IMR-90 (cell line): ENCODE measurements around the gene PLA2G4E. TPM values are rescaled to one million over a fixed set of nuclear protein-coding genes. Genes with fewer than 3 reads are reported as not detected.

Source experiments
- ATAC-seq: fragments of 200-7000 bp; cut with Tn5 transposase; 2 replicates; pipeline ENCODE4 v1.9.1; 2020; ENCODE audit warnings: low read depth, mild to moderate bottlenecking, moderate library complexity
- BruUV-seq: library from RNA; stranded (reverse); fragments of 400-500 nt; replicated peaks from 2 replicates; lab custom pipeline; 2021; lab: Mats Ljungman, UMichigan
- CTCF ChIA-PET: fragments of 300-600 bp; formaldehyde crosslinking; extraction: SDS; loops from one replicate; lab custom pipeline; 2021; ENCODE audit warnings: antibody characterized with exemption; lab: Yijun Ruan, JAX
- POLR2A ChIA-PET: fragments of 300-600 bp; sonication (Branson Sonifier 250); formaldehyde crosslinking; loops from one replicate; lab custom pipeline; 2022; ENCODE audit warnings: antibody characterized with exemption; ENCODE audit not compliant: unreplicated experiment; lab: Charles Lee
- DNase-seq: peaks from one replicate; pipeline ENCODE4 v3.0.0; 2013
- H2AFZ ChIP-seq: replicated peaks from 2 replicates; pipeline ENCODE3; 2013; ENCODE audit warnings: low read length, mild to moderate bottlenecking; ENCODE audit not compliant: poor library complexity
- H2AK5ac ChIP-seq: 2 replicates; pipeline ENCODE4 v1.6.1; 2013; ENCODE audit warnings: low read depth, low read length, inconsistent platforms
- H2AK9ac ChIP-seq: replicated peaks from 2 replicates; pipeline ENCODE3; 2013; ENCODE audit warnings: mild to moderate bottlenecking, low read depth, low read length, moderate library complexity; ENCODE audit not compliant: poor library complexity
- H2BK120ac ChIP-seq: 2 replicates; pipeline ENCODE4 v1.6.1; 2013; ENCODE audit warnings: low read depth, low read length, inconsistent platforms
- H2BK15ac ChIP-seq: 3 replicates; pipeline ENCODE4 v1.6.1; 2013; ENCODE audit warnings: low read depth, low read length, inconsistent platforms
- H2BK20ac ChIP-seq: 2 replicates; pipeline ENCODE4 v1.6.1; 2013; ENCODE audit warnings: low read depth, mild to moderate bottlenecking, inconsistent platforms, low read length, moderate library complexity
- H2BK5ac ChIP-seq: 2 replicates; pipeline ENCODE4 v1.6.1; 2013; ENCODE audit warnings: mild to moderate bottlenecking, low read depth, low read length, inconsistent platforms; ENCODE audit not compliant: poor library complexity, severe bottlenecking
- H3K14ac ChIP-seq: replicated peaks from 2 replicates; pipeline ENCODE4 v1.6.1; 2013; ENCODE audit warnings: low read depth, low read length, inconsistent platforms
- H3K18ac ChIP-seq: 2 replicates; pipeline ENCODE4 v1.6.1; 2013; ENCODE audit warnings: low read depth, low read length, control low read depth
- H3K23ac ChIP-seq: 2 replicates; pipeline ENCODE4 v1.6.1; 2013; ENCODE audit warnings: low read depth, low read length, inconsistent platforms
- H3K27ac ChIP-seq: 2 replicates; pipeline ENCODE4 v1.5.1; 2013; ENCODE audit warnings: mild to moderate bottlenecking, control low read depth, low read length; ENCODE audit not compliant: insufficient read depth
- H3K27me3 ChIP-seq: 2 replicates; pipeline ENCODE4 v1.6.1; 2013; ENCODE audit warnings: low read length; ENCODE audit not compliant: control insufficient read depth, insufficient read depth
- H3K36me3 ChIP-seq: 2 replicates; pipeline ENCODE4 v1.6.1; 2013; ENCODE audit warnings: low read length, mixed read lengths; ENCODE audit not compliant: control insufficient read depth, insufficient read depth
- H3K4ac ChIP-seq: 2 replicates; pipeline ENCODE4 v1.6.1; 2013; ENCODE audit warnings: low read depth, low read length, inconsistent platforms
- H3K4me1 ChIP-seq: 2 replicates; pipeline ENCODE4 v1.6.1; 2013; ENCODE audit warnings: low read length, mixed read lengths; ENCODE audit not compliant: control insufficient read depth, insufficient read depth
- H3K4me2 ChIP-seq: 2 replicates; pipeline ENCODE4 v1.6.1; 2013; ENCODE audit warnings: low read depth, mild to moderate bottlenecking, control low read depth, low read length, moderate library complexity
- H3K4me3 ChIP-seq: 2 replicates; pipeline ENCODE4 v1.5.1; 2013; ENCODE audit warnings: low read depth, mild to moderate bottlenecking, control low read depth, low read length, moderate library complexity; ENCODE audit not compliant: insufficient read depth
- H3K56ac ChIP-seq: 2 replicates; pipeline ENCODE4 v1.6.1; 2013; ENCODE audit warnings: low read length, inconsistent platforms; ENCODE audit not compliant: insufficient read depth; ENCODE audit errors: extremely low read depth
- H3K79me1 ChIP-seq, 2 experiments: 2 replicates each; pipeline ENCODE4 v1.6.1; 2013; ENCODE audit warnings: low read length in 2 of 2, inconsistent platforms in 1 of 2, low read depth in 1 of 2
- H3K9ac ChIP-seq: 2 replicates; pipeline ENCODE4 v1.6.1; 2013; ENCODE audit warnings: low read depth, low read length, control low read depth
- H3K9me1 ChIP-seq: 2 replicates; pipeline ENCODE4 v1.6.1; 2013; ENCODE audit warnings: low read length, inconsistent platforms; ENCODE audit not compliant: insufficient read depth
- H3K9me3 ChIP-seq: 2 replicates; pipeline ENCODE4 v1.6.1; 2013; ENCODE audit warnings: low read length; ENCODE audit not compliant: control insufficient read depth, insufficient read depth
- H4K20me1 ChIP-seq: 2 replicates; pipeline ENCODE4 v1.6.1; 2013; ENCODE audit warnings: low read length, inconsistent platforms; ENCODE audit not compliant: insufficient read depth
- H4K5ac ChIP-seq: 2 replicates; pipeline ENCODE4 v1.6.1; 2013; ENCODE audit warnings: mild to moderate bottlenecking, low read depth, low read length, control low read depth
- H4K8ac ChIP-seq, 2 experiments: 2 replicates each; pipeline ENCODE4 v1.6.1; 2013; ENCODE audit warnings: low read depth in 2 of 2, low read length in 2 of 2, control low read depth in 1 of 2, inconsistent platforms in 1 of 2
- H4K91ac ChIP-seq: 2 replicates; pipeline ENCODE4 v1.6.1; 2013; ENCODE audit warnings: low read depth, low read length, inconsistent platforms; ENCODE audit not compliant: insufficient read depth
- BHLHE40 ChIP-seq: fragments of 150-350 bp; IDR thresholded peaks from 2 replicates; pipeline ENCODE4 v1.6.1; 2016; ENCODE audit warnings: mild to moderate bottlenecking, low read depth, low read length
- CEBPB ChIP-seq: IDR thresholded peaks from 2 replicates; pipeline ENCODE4 v1.6.1; 2012; ENCODE audit warnings: low read depth, low read length, improper control_type of control experiment
- FOS ChIP-seq: fragments of 150-350 bp; IDR thresholded peaks from 2 replicates; pipeline ENCODE4 v1.6.1; 2016; ENCODE audit warnings: low read depth, low read length
- MAFK ChIP-seq: IDR thresholded peaks from 2 replicates; pipeline ENCODE4 v1.6.1; 2012; ENCODE audit warnings: low read depth, low read length, improper control_type of control experiment
- MAZ ChIP-seq: IDR thresholded peaks from 2 replicates; pipeline ENCODE4 v1.6.1; 2012; ENCODE audit warnings: low read depth, mild to moderate bottlenecking, low read length, improper control_type of control experiment, moderate library complexity, borderline replicate concordance
- MXI1 ChIP-seq: IDR thresholded peaks from 2 replicates; pipeline ENCODE4 v1.6.1; 2012; ENCODE audit warnings: low read depth, mild to moderate bottlenecking, low read length, moderate library complexity, borderline replicate concordance
- POLR2A ChIP-seq: IDR thresholded peaks from 2 replicates; pipeline ENCODE4 v1.6.1; 2012; ENCODE audit warnings: mild to moderate bottlenecking, low read depth, low read length
- RAD21 ChIP-seq: IDR thresholded peaks from 2 replicates; pipeline ENCODE4 v1.6.1; 2012; ENCODE audit warnings: low read length, improper control_type of control experiment
- RCOR1 ChIP-seq: IDR thresholded peaks from 2 replicates; pipeline ENCODE4 v1.6.1; 2012; ENCODE audit warnings: mild to moderate bottlenecking, low read length, improper control_type of control experiment; ENCODE audit not compliant: insufficient replicate concordance
- RFX5 ChIP-seq: IDR thresholded peaks from 2 replicates; pipeline ENCODE4 v1.8.0; 2012; ENCODE audit warnings: low read depth, mild to moderate bottlenecking, low read length, moderate library complexity
- SMC3 ChIP-seq: fragments of 150-350 bp; IDR thresholded peaks from 2 replicates; pipeline ENCODE4 v1.6.1; 2016; ENCODE audit warnings: low read depth, mild to moderate bottlenecking, antibody characterized with exemption, low read length, moderate library complexity
- WGBS, 2 experiments: methylation state at CpG; one replicate each; pipeline versions ENCODE4 v1.1.5 to v1.1.7; 2013; ENCODE audit warnings: missing lambda C conversion rate in 2 of 2; ENCODE audit not compliant: insufficient read length in 1 of 2; ENCODE audit errors: extremely low coverage in 2 of 2; 5-methylcytosine and 5-hydroxymethylcytosine counted together
- dilution Hi-C: fragments of 300-500 bp; cut with HindIII; formaldehyde crosslinking; loops from one replicate; pipeline ENCODE4 v1.14.3; 2018; ENCODE audit warnings: low sequenced_read_pairs; ENCODE audit not compliant: unreplicated experiment
- in situ Hi-C: fragments of 300-500 bp; cut with MboI; formaldehyde crosslinking; loops from 3 replicates; pipeline ENCODE4 v1.14.3; 2019; ENCODE audit warnings: low sequenced_read_pairs, inconsistent platforms, mixed read lengths
- intact Hi-C: fragments of 100-400 bp; cut with micrococcal nuclease; formaldehyde crosslinking; loops from 2 replicates; pipeline ENCODE4 v1.10.0; 2022
- polyA plus RNA-seq, 3 experiments: library from polyadenylated mRNA; depleted of rRNA; stranded (reverse); fragments of >200 nt; gene quantifications; 2 replicates each; pipeline ENCODE4 v1.2.3, GENCODE V29; 2012; ENCODE audit warnings: low replicate concordance in 1 of 3
- total RNA-seq: library from RNA; depleted of rRNA; stranded (reverse); fragments of >200 nt; gene quantifications from 2 replicates; pipeline ENCODE4 v1.2.3, GENCODE V29; 2012
- TF ChIP-seq, protein P1 (sequence below): fragments of 150-350 bp; IDR thresholded peaks from 2 replicates; pipeline ENCODE4 v1.6.1; 2017; ENCODE audit warnings: mild to moderate bottlenecking, antibody characterized with exemption, low read length, low read depth
- TF ChIP-seq, protein P2 (sequence below): conservative IDR thresholded peaks from 2 replicates; pipeline ENCODE4 v1.5.1; 2012; ENCODE audit warnings: mild to moderate bottlenecking, low read depth, low read length, improper control_type of control experiment
- TF ChIP-seq, protein P3 (sequence below): fragments of 150-350 bp; IDR thresholded peaks from 2 replicates; pipeline ENCODE4 v1.6.1; 2016; ENCODE audit warnings: low read depth, mild to moderate bottlenecking, low read length, moderate library complexity, borderline replicate concordance

PLA2G4E gene
- total and polyA plus RNA-seq, 2 of the 4 experiments (the other 2 are of a cell fraction) = not detected

DNA sequence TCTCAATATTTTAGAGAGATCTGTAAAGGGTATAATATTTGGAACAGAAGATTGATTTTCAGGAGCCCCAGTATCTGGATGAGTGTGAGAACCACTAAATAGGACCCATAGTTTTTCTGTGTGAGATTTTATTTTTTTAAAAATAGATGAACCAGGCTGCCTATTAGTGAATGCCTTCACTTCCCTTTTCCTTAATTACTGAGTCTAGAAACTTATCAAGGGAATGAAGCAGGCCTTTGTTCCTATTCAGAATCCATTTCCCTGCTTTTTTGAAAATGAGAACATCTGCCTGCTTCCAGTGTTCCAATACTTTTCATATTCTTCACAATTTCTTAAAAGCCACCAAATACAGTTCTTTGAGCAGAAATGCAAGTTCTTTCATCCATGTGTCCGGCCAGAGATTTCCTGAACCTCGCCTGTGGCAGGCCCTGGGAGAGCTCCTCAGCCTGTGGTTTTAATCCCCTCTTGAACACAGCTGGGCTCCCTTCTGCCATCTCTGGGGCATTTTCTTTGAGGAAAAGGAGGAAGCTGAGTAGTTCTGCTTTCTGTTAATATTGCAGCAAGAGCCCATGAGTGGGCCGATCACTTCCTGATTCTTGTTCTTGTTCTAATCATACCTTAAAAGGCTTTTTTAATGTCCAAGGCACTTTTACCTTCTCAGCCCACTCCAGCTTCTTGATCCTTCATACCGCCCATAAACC, 53.2 kb downstream of the PLA2G4E start:
- Histone ChIP-seq H3K4me1 (peaks cover 11% of the 10 kb centered on the region), H3K56ac (no peak overlapping the region), H2BK5ac (peak overlapping the region; percentile 63), H4K91ac (no peak overlapping the region), H3K79me1 (peaks cover 43 to 72% of the 10 kb centered on the region in 2 experiments), H3K36me3 (no peaks in the 10 kb centered on the region), H2BK20ac (no peak overlapping the region), H3K9ac (peak overlapping the region; percentile 51; the same call in 1 of the 2 replicates), H3K27me3 (no peaks in the 10 kb centered on the region), H2AK9ac (no peak overlapping the region), H2AK5ac (no peak overlapping the region), H3K4ac (peak overlapping the region; percentile 18; the same call in 1 of the 2 replicates), H4K20me1 (peaks cover 11% of the 10 kb centered on the region; the same call in 1 of the 2 replicates), H3K18ac (peak overlapping the region; percentile 50; the same call in 1 of the 2 replicates), H2AFZ (no peak overlapping the region), H3K4me3 (no peak overlapping the region), H3K4me2 (peak overlapping the region; percentile 26; the same call in 1 of the 2 replicates), H4K8ac (peak overlapping the region in 1 of 2 experiments; percentile 31; a peak in 3 of 4 replicates), H3K9me1 (peaks cover 15% of the 10 kb centered on the region), H3K23ac (no peak overlapping the region), H4K5ac (peak overlapping the region; percentile 73; the same call in 1 of the 2 replicates), H2BK120ac (no peak overlapping the region; the same call in 1 of the 2 replicates), H2BK15ac (no peak overlapping the region), H3K14ac (no peak overlapping the region; the same call in 1 of the 2 replicates), H3K27ac (peak overlapping the region; percentile 43; the same call in 1 of the 2 replicates), H3K9me3 (no peaks in the 10 kb centered on the region)
- WGBS, 2 experiments = no CpG with 5 or more reads among the region's 4 CpGs
- CTCF ChIA-PET = interaction anchor here (0.6 kb wide), 1 partner anchor 22 kb away, joined by 3 read pairs; no protein-coding TSS in a partner anchor
- dilution Hi-C loops (no loop called here), intact Hi-C loops (no loop called here), in situ Hi-C loops (no loop called here)
- POLR2A ChIA-PET = no interaction called here
- DNase-seq (peak; percentile 36), ATAC-seq (no peak)
- no TSS peak for BruUV-seq
- TF ChIP-seq MAFK = no peak
- TF ChIP-seq MXI1 = no peak
- TF ChIP-seq CEBPB = no peak; the same call in 1 of the 2 replicates
- TF ChIP-seq, protein P1, sequence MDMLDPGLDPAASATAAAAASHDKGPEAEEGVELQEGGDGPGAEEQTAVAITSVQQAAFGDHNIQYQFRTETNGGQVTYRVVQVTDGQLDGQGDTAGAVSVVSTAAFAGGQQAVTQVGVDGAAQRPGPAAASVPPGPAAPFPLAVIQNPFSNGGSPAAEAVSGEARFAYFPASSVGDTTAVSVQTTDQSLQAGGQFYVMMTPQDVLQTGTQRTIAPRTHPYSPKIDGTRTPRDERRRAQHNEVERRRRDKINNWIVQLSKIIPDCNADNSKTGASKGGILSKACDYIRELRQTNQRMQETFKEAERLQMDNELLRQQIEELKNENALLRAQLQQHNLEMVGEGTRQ = no peak
- TF ChIP-seq, protein P2, sequence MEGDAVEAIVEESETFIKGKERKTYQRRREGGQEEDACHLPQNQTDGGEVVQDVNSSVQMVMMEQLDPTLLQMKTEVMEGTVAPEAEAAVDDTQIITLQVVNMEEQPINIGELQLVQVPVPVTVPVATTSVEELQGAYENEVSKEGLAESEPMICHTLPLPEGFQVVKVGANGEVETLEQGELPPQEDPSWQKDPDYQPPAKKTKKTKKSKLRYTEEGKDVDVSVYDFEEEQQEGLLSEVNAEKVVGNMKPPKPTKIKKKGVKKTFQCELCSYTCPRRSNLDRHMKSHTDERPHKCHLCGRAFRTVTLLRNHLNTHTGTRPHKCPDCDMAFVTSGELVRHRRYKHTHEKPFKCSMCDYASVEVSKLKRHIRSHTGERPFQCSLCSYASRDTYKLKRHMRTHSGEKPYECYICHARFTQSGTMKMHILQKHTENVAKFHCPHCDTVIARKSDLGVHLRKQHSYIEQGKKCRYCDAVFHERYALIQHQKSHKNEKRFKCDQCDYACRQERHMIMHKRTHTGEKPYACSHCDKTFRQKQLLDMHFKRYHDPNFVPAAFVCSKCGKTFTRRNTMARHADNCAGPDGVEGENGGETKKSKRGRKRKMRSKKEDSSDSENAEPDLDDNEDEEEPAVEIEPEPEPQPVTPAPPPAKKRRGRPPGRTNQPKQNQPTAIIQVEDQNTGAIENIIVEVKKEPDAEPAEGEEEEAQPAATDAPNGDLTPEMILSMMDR = no peak
- TF ChIP-seq RAD21 = no peak
- TF ChIP-seq BHLHE40 = no peak
- no peak for TF ChIP-seq RCOR1
- no peak for TF ChIP-seq FOS
- TF ChIP-seq, protein P3, sequence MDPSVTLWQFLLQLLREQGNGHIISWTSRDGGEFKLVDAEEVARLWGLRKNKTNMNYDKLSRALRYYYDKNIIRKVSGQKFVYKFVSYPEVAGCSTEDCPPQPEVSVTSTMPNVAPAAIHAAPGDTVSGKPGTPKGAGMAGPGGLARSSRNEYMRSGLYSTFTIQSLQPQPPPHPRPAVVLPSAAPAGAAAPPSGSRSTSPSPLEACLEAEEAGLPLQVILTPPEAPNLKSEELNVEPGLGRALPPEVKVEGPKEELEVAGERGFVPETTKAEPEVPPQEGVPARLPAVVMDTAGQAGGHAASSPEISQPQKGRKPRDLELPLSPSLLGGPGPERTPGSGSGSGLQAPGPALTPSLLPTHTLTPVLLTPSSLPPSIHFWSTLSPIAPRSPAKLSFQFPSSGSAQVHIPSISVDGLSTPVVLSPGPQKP = no peak
- no peak for TF ChIP-seq SMC3
- TF ChIP-seq MAZ = no peak
- TF ChIP-seq RFX5 = no peak
- TF ChIP-seq POLR2A = no peak
